K562 (cell line): Measurements from ENCODE around the gene ANAPC2. TPM values are rescaled to one million over a fixed set of nuclear protein-coding genes. Genes with fewer than 3 reads are reported as not detected.
A peak's percentile ranks its signal among the peaks of the same experiment; 100 is the strongest.

Source experiments
- ATAC-seq: fragments of 200-7000 bp; cut with Tn5 transposase; 3 replicates; pipeline ENCODE4 v1.9.1; 2020; ENCODE audit warnings: moderate library complexity
- BruUV-seq: library from RNA; stranded (reverse); fragments of 400-500 nt; replicated peaks from 2 replicates; lab custom pipeline; 2021; lab: Mats Ljungman, UMichigan
- CTCF ChIA-PET: fragments of 300-600 bp; formaldehyde crosslinking; extraction: SDS; loops from one replicate; lab custom pipeline; 2021; ENCODE audit warnings: low intra/inter-chr PET ratio; lab: Yijun Ruan, JAX
- POLR2A ChIA-PET: fragments of 300-600, 350-650 bp; sonication (Branson Sonifier 250); formaldehyde crosslinking; extraction: SDS; loops from one replicate; lab custom pipeline; 2021; ENCODE audit warnings: antibody characterized with exemption, inconsistent platforms; lab: Yijun Ruan, JAX
- DNase-seq, 4 experiments: peaks; one replicate each; pipeline versions ENCODE4 v3.0.0 to v3.0.0-alpha.2; 2011 to 2018; ENCODE audit warnings: low spot score in 3 of 4, mixed read lengths in 3 of 4; ENCODE audit errors: extremely low read depth in 1 of 4
- FAIRE-seq: peaks from 2 replicates; lab custom pipeline; 2011; peaks lifted over from hg19 to GRCh38; lab: Jason Lieb, UNC
- H2AFZ ChIP-seq: 2 replicates; pipeline ENCODE4 v1.6.0; 2011; ENCODE audit warnings: low read depth, low read length, control low read depth, inconsistent platforms
- H3K27ac ChIP-seq: fragments of 200-600 bp; 3 replicates; pipeline ENCODE4 v1.8.0; 2011; ENCODE audit warnings: low read depth, mild to moderate bottlenecking, control low read depth, inconsistent platforms, low read length, moderate library complexity, mixed read lengths; ENCODE audit errors: extremely low read depth
- H3K27me3 ChIP-seq, 2 experiments: fragments of 300-600 bp in 1 of 2; 2 replicates in 1 of 2; 3 replicates in 1 of 2; pipeline versions ENCODE4 v1.6.0 to v1.8.0; 2011; ENCODE audit warnings: inconsistent platforms in 2 of 2, low read length in 2 of 2, mild to moderate bottlenecking in 1 of 2, mixed read lengths in 1 of 2, moderate library complexity in 1 of 2; ENCODE audit not compliant: control insufficient read depth in 2 of 2, insufficient read depth in 2 of 2
- H3K36me3 ChIP-seq: fragments of 300-600 bp; 3 replicates; pipeline ENCODE4 v1.8.0; 2011; ENCODE audit warnings: mild to moderate bottlenecking, low read length, inconsistent platforms; ENCODE audit not compliant: control insufficient read depth, insufficient read depth
- H3K4me1 ChIP-seq, 2 experiments: fragments of 200-600 bp in 1 of 2; replicated peaks in 1 of 2; 2 replicates in 1 of 2; 3 replicates in 1 of 2; pipeline versions ENCODE4 v1.5.1 to v1.8.0; 2011; ENCODE audit warnings: inconsistent platforms in 2 of 2, low read length in 2 of 2, mild to moderate bottlenecking in 1 of 2, mixed read lengths in 1 of 2, moderate library complexity in 1 of 2; ENCODE audit not compliant: control insufficient read depth in 2 of 2, insufficient read depth in 2 of 2
- H3K4me2 ChIP-seq: 2 replicates; pipeline ENCODE4 v1.6.1; 2011; ENCODE audit warnings: low read length, control low read depth, inconsistent platforms, mixed read lengths; ENCODE audit not compliant: insufficient read depth
- H3K4me3 ChIP-seq: fragments of 200-600 bp; sonication (generic), shearing (Covaris generic); 2 replicates; pipeline ENCODE4 v1.5.1; 2016; ENCODE audit warnings: control low read depth, inconsistent platforms
- H3K79me2 ChIP-seq: fragments of 200-600 bp; 3 replicates; pipeline ENCODE4 v1.8.0; 2011; ENCODE audit warnings: low read length, inconsistent platforms; ENCODE audit not compliant: control insufficient read depth, insufficient read depth
- H3K9ac ChIP-seq, 2 experiments: 2 replicates each; pipeline versions ENCODE4 v1.6.0 to v1.6.1; 2011; ENCODE audit warnings: low read depth in 2 of 2, low read length in 2 of 2, control low read depth in 1 of 2, inconsistent platforms in 1 of 2, mild to moderate bottlenecking in 1 of 2, mixed read lengths in 1 of 2; ENCODE audit not compliant: insufficient read depth in 1 of 2
- H3K9me1 ChIP-seq: one replicate; pipeline ENCODE4 v1.6.0; 2011; ENCODE audit warnings: inconsistent platforms, mild to moderate bottlenecking, low read length, moderate library complexity; ENCODE audit not compliant: control insufficient read depth, insufficient read depth
- H3K9me3 ChIP-seq: replicated peaks from 2 replicates; pipeline ENCODE4 v1.5.1; 2011; ENCODE audit warnings: low read depth, low read length, inconsistent platforms; ENCODE audit not compliant: control insufficient read depth, insufficient read depth
- H4K20me1 ChIP-seq: replicated peaks from 2 replicates; pipeline ENCODE4 v1.6.1; 2011; ENCODE audit warnings: low read length, inconsistent platforms, mixed read lengths; ENCODE audit not compliant: control insufficient read depth, insufficient read depth
- DPF2 ChIP-seq: fragments of 450-650 bp; IDR thresholded peaks from 2 replicates; pipeline ENCODE4 v1.6.1; 2016
- EGR1 ChIP-seq: fragments of 450-650 bp; conservative IDR thresholded peaks from 2 replicates; pipeline ENCODE4 v1.6.1; 2017; ENCODE audit warnings: mild to moderate bottlenecking
- HNRNPK ChIP-seq: fragments of 200-400 bp; formaldehyde crosslinking; IDR thresholded peaks from one replicate; pipeline ENCODE4 v1.6.1; 2018; ENCODE audit warnings: mild to moderate bottlenecking, low read depth, low read length; ENCODE audit not compliant: poor library complexity, severe bottlenecking
- MEF2A ChIP-seq: IDR thresholded peaks from 2 replicates; pipeline ENCODE4 v1.6.1; 2011; ENCODE audit warnings: low read depth, mild to moderate bottlenecking, low read length, moderate library complexity; ENCODE audit not compliant: control insufficient read depth
- NR2C1 ChIP-seq, 2 experiments: fragments of 450-650 bp; IDR thresholded peaks; 2 replicates each; pipeline ENCODE4 v1.6.1; 2017; ENCODE audit warnings: mild to moderate bottlenecking in 2 of 2, antibody characterized with exemption in 1 of 2, inconsistent platforms in 1 of 2, missing compliant biosample characterization in 1 of 2, missing genetic modification characterization in 1 of 2
- NR2C2 ChIP-seq, 2 experiments: fragments of 200-800 bp in 1 of 2; sonication (Bioruptor generic) in 1 of 2; sonication (generic) in 1 of 2; formaldehyde crosslinking in 1 of 2; IDR thresholded peaks; 2 replicates each; pipeline versions ENCODE4 v1.6.1 to v1.8.0; 2016 to 2022; ENCODE audit warnings: mild to moderate bottlenecking in 1 of 2, missing compliant biosample characterization in 1 of 2, missing genetic modification characterization in 1 of 2, missing genetic modification reagents in 1 of 2
- NRF1 ChIP-seq, 2 experiments: fragments of 450-650 bp; IDR thresholded peaks in 1 of 2; conservative IDR thresholded peaks in 1 of 2; 2 replicates each; pipeline ENCODE4 v1.6.1; 2014; ENCODE audit warnings: mild to moderate bottlenecking in 2 of 2
- ZBTB7A ChIP-seq: IDR thresholded peaks from 2 replicates; pipeline ENCODE4 v1.6.1; 2011; ENCODE audit warnings: low read depth, mild to moderate bottlenecking, low read length, moderate library complexity, borderline replicate concordance; ENCODE audit not compliant: control insufficient read depth
- ZNF778 ChIP-seq: fragments of 450-650 bp; formaldehyde crosslinking; IDR thresholded peaks from 2 replicates; pipeline ENCODE4 v1.4.0; 2020; ENCODE audit warnings: mild to moderate bottlenecking, moderate library complexity
- WGBS: fragments of 100-300 bp; shearing (Covaris generic); methylation state at CpG from one replicate; pipeline ENCODE4 v1.1.6; 2016; ENCODE audit warnings: low coverage, mixed read lengths; ENCODE audit not compliant: insufficient coverage; ENCODE audit errors: missing lambda C conversion rate; 5-methylcytosine and 5-hydroxymethylcytosine counted together
- in situ Hi-C: fragments of 300-500 bp; cut with MboI; formaldehyde crosslinking; loops from 4 replicates; pipeline ENCODE4 v1.15.0; 2018; ENCODE audit warnings: inconsistent platforms, mixed read lengths
- intact Hi-C: fragments of 100-400 bp; cut with micrococcal nuclease; formaldehyde crosslinking; loops from 2 replicates; pipeline ENCODE4 v1.14.2; 2022
- polyA plus RNA-seq, 8 experiments: library from polyadenylated mRNA; depleted of rRNA in 4 of 8; stranded (reverse) in 5 of 8; unstranded in 3 of 8; fragments of >200 nt; fragmentation: Nextera tagmentation in 2 of 8; fragmentation: Illumina TruSeq in 1 of 8; extraction: Ambion mirVana in 2 of 8; extraction: Trizol in 1 of 8; gene quantifications; 2 replicates each; pipeline versions ENCODE4 v1.2.1 to v1.2.3, GENCODE V29; 2011 to 2014; ENCODE audit warnings: inconsistent platforms in 1 of 8, missing spikeins in 1 of 8
- total RNA-seq, 7 experiments: library from RNA; depleted of rRNA in 6 of 7; stranded (reverse); fragments of >200 nt in 6 of 7; fragmentation: Illumina TruSeq in 2 of 7; extraction: Trizol in 2 of 7; gene quantifications; 2 replicates each; pipeline versions ENCODE4 v1.2.1 to v1.2.3, GENCODE V29; 2011 to 2021; ENCODE audit warnings: low replicate concordance in 1 of 7
- TF ChIP-seq, protein P1 (sequence below): sonication (generic); formaldehyde crosslinking; IDR thresholded peaks from 2 replicates; pipeline ENCODE4 v1.8.0; 2022; ENCODE audit warnings: missing genetic modification reagents, mild to moderate bottlenecking, moderate library complexity, borderline replicate concordance
- TF ChIP-seq, protein P2 (sequence below): fragments of 200-800 bp; sonication (Bioruptor generic); IDR thresholded peaks from 2 replicates; pipeline ENCODE4 v1.6.1; 2017; ENCODE audit warnings: missing genetic modification characterization, missing compliant biosample characterization

Gene ANAPC2
- total and polyA plus RNA-seq, 9 of the 15 experiments (the other 6 are each of a cell fraction or from before 2014, with no cell fraction given), result 0.11 to 56.5 (median 17.1) TPM; not detected in 1

DNA sequence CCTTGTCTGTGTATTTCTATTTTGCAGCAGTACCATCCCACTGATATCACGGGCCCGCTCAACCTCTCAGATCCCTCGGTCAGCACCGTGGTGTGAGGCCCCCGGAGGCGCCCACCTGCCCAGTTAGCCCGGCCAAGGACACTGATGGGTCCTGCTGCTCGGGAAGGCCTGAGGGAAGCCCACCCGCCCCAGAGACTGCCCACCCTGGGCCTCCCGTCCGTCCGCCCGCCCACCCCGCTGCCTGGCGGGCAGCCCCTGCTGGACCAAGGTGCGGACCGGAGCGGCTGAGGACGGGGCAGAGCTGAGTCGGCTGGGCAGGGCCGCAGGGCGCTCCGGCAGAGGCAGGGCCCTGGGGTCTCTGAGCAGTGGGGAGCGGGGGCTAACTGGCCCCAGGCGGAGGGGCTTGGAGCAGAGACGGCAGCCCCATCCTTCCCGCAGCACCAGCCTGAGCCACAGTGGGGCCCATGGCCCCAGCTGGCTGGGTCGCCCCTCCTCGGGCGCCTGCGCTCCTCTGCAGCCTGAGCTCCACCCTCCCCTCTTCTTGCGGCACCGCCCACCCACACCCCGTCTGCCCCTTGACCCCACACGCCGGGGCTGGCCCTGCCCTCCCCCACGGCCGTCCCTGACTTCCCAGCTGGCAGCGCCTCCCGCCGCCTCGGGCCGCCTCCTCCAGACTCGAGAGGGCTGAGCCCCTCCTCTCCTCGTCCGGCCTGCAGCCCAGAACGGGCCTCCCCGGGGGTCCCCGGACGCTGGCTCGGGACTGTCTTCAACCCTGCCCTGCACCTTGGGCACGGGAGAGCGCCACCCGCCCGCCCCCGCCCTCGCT is 20.4 kb downstream of the ANAPC2 start:
- no peaks in the 10 kb centered on the region for H3K9me3 ChIP-seq
- ATAC-seq, result peak; percentile 49
- intact Hi-C loops (no loop called here), in situ Hi-C loops (no loop called here)
- ChIA-PET CTCF (no interaction called here), POLR2A (interaction anchor here (0.8 to 1.1 kb wide), 2 partner anchors 21 to 75 kb away, joined by 3 read pairs; partner anchors contain the start of gene SSNA1)
- no peaks in the 10 kb centered on the region for H3K79me2 ChIP-seq
- no peak overlapping the region for H2AFZ ChIP-seq
- peak; percentile 69 to 88 (median 80) for DNase-seq
- FAIRE-seq, result no peak
- H3K27me3 ChIP-seq, result peaks cover 29 to 55% of the 10 kb centered on the region in 2 experiments; a peak in 4 of 5 replicates
- TF ChIP-seq ZNF778 (CRISPR knock-in tag), result no peak
- peak; percentile 46 for TF ChIP-seq HNRNPK
- TF ChIP-seq EGR1, result peak; percentile 26; the same call in 1 of the 2 replicates
- no peak for TF ChIP-seq NR2C2 (CRISPR knock-in tag; IDR thresholded peaks at IDR 0.05)
- TF ChIP-seq NR2C2 (tag; IDR thresholded peaks at IDR 0.05), result peak; percentile 28; the same call in 1 of the 2 replicates
- TF ChIP-seq ZBTB7A, result peak; percentile 51; the same call in 1 of the 2 replicates
- TF ChIP-seq, protein P1, sequence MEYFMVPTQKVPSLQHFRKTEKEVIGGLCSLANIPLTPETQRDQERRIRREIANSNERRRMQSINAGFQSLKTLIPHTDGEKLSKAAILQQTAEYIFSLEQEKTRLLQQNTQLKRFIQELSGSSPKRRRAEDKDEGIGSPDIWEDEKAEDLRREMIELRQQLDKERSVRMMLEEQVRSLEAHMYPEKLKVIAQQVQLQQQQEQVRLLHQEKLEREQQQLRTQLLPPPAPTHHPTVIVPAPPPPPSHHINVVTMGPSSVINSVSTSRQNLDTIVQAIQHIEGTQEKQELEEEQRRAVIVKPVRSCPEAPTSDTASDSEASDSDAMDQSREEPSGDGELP (CRISPR knock-in tag), result peak; percentile 89
- no peak for TF ChIP-seq DPF2
- no peak for TF ChIP-seq MEF2A
- peak; percentile 52 to 58 for TF ChIP-seq NRF1 (conservative IDR thresholded peaks at IDR 0.05 in 1 of 2, IDR thresholded peaks at IDR 0.05 in 1 of 2)
- TF ChIP-seq, protein P2, sequence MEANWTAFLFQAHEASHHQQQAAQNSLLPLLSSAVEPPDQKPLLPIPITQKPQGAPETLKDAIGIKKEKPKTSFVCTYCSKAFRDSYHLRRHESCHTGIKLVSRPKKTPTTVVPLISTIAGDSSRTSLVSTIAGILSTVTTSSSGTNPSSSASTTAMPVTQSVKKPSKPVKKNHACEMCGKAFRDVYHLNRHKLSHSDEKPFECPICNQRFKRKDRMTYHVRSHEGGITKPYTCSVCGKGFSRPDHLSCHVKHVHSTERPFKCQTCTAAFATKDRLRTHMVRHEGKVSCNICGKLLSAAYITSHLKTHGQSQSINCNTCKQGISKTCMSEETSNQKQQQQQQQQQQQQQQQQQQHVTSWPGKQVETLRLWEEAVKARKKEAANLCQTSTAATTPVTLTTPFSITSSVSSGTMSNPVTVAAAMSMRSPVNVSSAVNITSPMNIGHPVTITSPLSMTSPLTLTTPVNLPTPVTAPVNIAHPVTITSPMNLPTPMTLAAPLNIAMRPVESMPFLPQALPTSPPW (CRISPR knock-in tag), result peak; percentile 42; the same call in 1 of the 2 replicates
- no peak; the same call in 1 of the 2 replicates for TF ChIP-seq NR2C1 (IDR thresholded peaks at IDR 0.05)
- 0 out of 2 replicates have a peak, but pooled peaks have one; percentile 22 for TF ChIP-seq NR2C1 (tag; IDR thresholded peaks at IDR 0.05)
- no peak overlapping the region for H3K27ac ChIP-seq
- H3K36me3 ChIP-seq, result no peaks in the 10 kb centered on the region
- H3K4me1 ChIP-seq, result peaks cover 0 to 98% of the 10 kb centered on the region in 2 experiments; a peak in 2 of 5 replicates
- no peak overlapping the region; the same call in 1 of the 2 replicates for H3K4me2 ChIP-seq
- no peaks in the 10 kb centered on the region for H3K9me1 ChIP-seq
- H3K9ac ChIP-seq, result peak overlapping the region in 1 of 2 experiments; percentile 52; a peak in 1 of 4 replicates
- BruUV-seq, result no TSS peak
- H4K20me1 ChIP-seq, result no peaks in the 10 kb centered on the region; the same call in 1 of the 2 replicates
- WGBS, result 9% methylated on average over 22 of the region's 57 CpGs
- H3K4me3 ChIP-seq, result no peak overlapping the region
